ENCODE measurements around the gene NBPF1. TPM values are rescaled to one million over a fixed set of nuclear protein-coding genes. Genes with fewer than 3 reads are reported as not detected.
"Not testable (repeated sequence)": the region's sequence is repeated elsewhere in the genome, so short reads cannot be mapped to it uniquely, and the experiment has no call there.

Gene NBPF1
- total RNA-seq, 1 donor from 2014 or later = 35.3 TPM

DNA sequence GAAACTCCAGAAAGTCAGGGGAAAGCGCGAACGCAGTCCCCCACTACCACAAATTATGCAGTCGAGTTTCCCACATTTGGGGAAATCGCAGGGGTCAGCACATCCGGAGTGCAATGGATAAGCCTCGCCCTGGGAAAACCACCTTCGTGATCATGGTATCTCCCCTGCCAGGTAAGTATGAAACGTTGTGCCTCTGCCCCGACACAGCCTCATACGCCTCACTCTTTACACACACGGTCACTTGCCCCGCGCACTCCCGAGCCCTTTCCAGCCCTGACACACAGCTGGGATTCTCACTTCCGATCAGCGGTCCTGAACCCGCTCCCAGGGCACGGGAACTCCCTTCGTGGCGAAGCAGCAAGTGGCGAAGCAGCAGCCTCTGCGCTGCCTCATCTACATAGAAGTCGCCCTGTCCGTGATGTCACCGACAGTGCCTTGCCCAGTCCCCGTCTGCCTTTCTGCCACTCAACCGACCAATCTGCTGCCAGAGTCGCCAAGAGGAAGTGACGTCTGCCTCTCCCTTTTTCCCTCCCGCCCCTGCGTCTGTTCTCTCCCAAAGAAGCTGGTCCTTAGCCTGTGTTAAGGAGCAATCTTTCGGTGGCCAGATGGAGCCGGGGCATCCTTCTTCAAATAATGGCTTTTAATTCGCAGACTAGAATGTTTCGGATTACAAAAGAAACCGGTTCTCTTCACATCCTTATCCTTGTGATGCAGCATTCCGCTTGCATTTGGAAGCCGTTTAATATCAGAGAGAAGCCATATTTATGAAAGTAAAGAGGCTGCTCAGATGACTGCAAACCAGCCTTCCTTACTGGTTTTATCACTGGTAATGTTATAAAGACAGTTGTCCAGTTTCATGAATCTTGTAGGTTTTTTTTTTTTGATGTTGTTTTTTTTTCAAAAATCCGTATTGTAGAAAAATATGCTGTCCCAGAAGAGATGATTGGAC, 99.0 kb downstream of the NBPF1 start, which contains the start of gene RNU1-1:
Gene RNU1-1 (minus strand): TSS at position 179 of the 949 bp plus-strand sequence.
- H3K36me3 ChIP-seq; H3K9me3 ChIP-seq; H3K27me3 ChIP-seq (ENCODE audit: low read depth); intact Hi-C loops (cut with DNase I); H3K4me1 ChIP-seq: not testable (repeated sequence)
- ATAC-seq (peak; percentile 61 to 80), DNase-seq (peak; percentile 82)
- H3K27ac ChIP-seq = peak within 1 kb of the TSS; percentile 83
- H3K4me3 ChIP-seq = peak within 1 kb of the TSS; percentile 42

DNA sequence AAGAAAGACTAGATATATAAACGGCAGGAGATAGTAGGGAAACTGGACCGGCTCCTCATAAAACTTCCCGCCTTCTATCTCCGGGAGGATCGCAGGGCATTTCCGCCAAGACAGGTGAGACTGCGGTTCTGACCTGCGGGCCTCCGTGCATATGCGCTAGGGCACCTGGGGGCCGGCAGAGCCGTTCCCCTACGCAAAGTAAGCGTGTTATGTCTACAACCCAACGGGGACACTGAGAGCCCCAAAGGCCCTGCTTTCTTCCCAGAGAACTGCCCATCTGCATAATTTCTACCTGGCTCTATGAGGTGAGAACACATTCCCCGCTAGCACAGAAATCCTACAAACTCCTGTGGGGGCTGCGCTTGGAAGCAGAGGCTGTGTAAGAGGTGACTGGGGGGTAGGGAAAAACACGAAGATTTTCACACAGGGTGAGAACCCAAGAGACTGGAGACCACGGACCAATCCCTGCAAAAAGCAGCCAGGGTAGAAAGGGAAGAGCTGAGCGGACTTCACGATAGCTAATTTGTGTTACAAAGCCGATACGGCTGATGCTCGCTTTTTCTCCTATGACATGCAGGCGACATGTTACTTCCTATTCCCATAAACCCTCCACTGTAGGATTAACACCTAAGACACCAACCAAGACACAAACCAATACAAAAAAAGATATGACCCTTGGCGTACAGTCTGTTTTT, 99.8 kb downstream of the NBPF1 start:
- H3K27me3 ChIP-seq (ENCODE audit: low read depth); DNase-seq; H3K4me1 ChIP-seq; H3K36me3 ChIP-seq; H3K9me3 ChIP-seq; intact Hi-C loops (cut with DNase I): not testable (repeated sequence)
- peak; percentile 98 to 99 for ATAC-seq
- H3K27ac ChIP-seq = peak overlapping the region; percentile 58
- peak overlapping the region; percentile 11 for H3K4me3 ChIP-seq

DNA sequence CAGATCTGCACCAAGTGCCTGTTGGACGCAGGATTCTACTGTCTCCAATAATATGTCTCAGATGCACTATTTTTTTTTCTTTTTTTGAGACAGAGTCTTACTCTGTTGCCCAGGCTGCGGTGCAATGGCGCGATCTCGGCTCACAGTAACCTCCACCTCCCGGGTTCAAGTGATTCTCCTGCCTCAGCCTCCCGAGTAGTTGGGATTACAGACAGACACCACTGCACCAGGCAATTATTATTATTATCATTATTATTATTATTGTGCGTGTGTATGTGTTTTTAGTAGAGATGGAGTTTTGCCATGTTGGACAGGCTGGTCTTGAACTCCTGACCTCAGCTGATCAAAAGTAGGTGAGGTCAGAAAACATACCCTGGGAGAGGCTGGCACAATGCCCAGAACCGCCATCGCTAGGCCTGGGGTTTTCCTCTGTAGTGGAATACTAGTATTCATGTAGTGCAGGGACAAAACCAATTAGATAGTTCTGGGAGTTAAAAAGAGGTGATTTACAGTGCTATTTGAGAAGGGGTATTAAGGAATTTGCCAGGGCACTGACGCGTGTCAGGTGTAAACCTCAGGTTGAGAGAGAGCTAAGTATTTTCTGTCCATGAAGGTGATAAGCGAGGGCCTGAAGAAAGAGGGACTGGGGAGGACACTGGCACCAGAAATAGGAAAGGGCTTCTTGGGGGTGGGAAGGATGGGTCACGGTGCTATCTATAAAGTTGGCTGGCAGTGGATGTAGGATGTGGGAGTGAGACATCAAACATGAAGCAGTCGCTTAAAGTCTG, 100.5 kb downstream of the NBPF1 start:
- H3K9me3 ChIP-seq; H3K4me3 ChIP-seq; ATAC-seq; H3K36me3 ChIP-seq; H3K4me1 ChIP-seq; DNase-seq; H3K27ac ChIP-seq; intact Hi-C loops (cut with DNase I); H3K27me3 ChIP-seq (ENCODE audit: low read depth): not testable (repeated sequence)

Other genes with a start within 250 kb of the NBPF1 start
- 111 TPM for gene SZRD1, start 246.3 kb downstream of the NBPF1 start, total RNA-seq
- not detected for gene SPATA21, start 176.1 kb downstream of the NBPF1 start, total RNA-seq
- gene NECAP2, start 172.8 kb downstream of the NBPF1 start, total RNA-seq = 97.7 TPM
- 6,803 TPM for gene RNU1-1, start 99.3 kb downstream of the NBPF1 start, total RNA-seq
- gene RNU1-3, start 53.4 kb upstream of the NBPF1 start, total RNA-seq = 6,803 TPM
- gene RNU1-4, start 127.0 kb upstream of the NBPF1 start, total RNA-seq = 6,803 TPM